BLaER1 treated with 17β-estradiol and CSF1 and Interleukin-3, amounts not matched to agents 10 nM and 100 nM (cell line): Measurements from ENCODE around the gene MVK.

Experiments used
- H3K27ac ChIP-seq, 11 experiments: shearing (Covaris generic); formaldehyde crosslinking; 2 replicates each; pipeline ENCODE4 v1.8.1; 2022
- H3K27me3 ChIP-seq, 11 experiments: shearing (Covaris generic); formaldehyde crosslinking; 2 replicates each; pipeline ENCODE4 v1.8.1; 2022
- H3K36me3 ChIP-seq, 11 experiments: shearing (Covaris generic); formaldehyde crosslinking; 2 replicates each; pipeline ENCODE4 v1.8.1; 2022
- H3K4me1 ChIP-seq, 10 experiments: shearing (Covaris generic); formaldehyde crosslinking; 2 replicates each; pipeline ENCODE4 v1.8.1; 2022
- H3K4me2 ChIP-seq, 11 experiments: shearing (Covaris generic); formaldehyde crosslinking; 2 replicates each; pipeline ENCODE4 v1.8.1; 2022
- H3K4me3 ChIP-seq, 10 experiments: shearing (Covaris generic); formaldehyde crosslinking; 2 replicates each; pipeline ENCODE4 v1.8.1; 2022
- H3K9ac ChIP-seq, 11 experiments: shearing (Covaris generic); formaldehyde crosslinking; 2 replicates each; pipeline ENCODE4 v1.8.1; 2022
- H3K9me3 ChIP-seq, 11 experiments: shearing (Covaris generic); formaldehyde crosslinking; replicated peaks in 1 of 11; 2 replicates each; pipeline ENCODE4 v1.8.1; 2022
- H4K20me1 ChIP-seq, 11 experiments: shearing (Covaris generic); formaldehyde crosslinking; 2 replicates each; pipeline ENCODE4 v1.8.1; 2022
- Cebpa-rat ChIP-seq, 11 experiments: shearing (Covaris generic); IDR thresholded peaks; 2 replicates each; pipeline ENCODE4 v1.8.1; 2022

Gene MVK

GRCh38 chr12:109619002-109619604, 45.5 kb downstream of the MVK start:
- H3K4me1 ChIP-seq: peaks cover 0 to 13% (median 7%) of the 10 kb centered on the region in 10 experiments; a peak in 12 of 20 replicates
- no peaks in the 10 kb centered on the region for H3K36me3 ChIP-seq
- H3K9me3 ChIP-seq: no peaks in the 10 kb centered on the region
- TF ChIP-seq Cebpa-rat (IDR thresholded peaks at IDR 0.05): no peak
- no peaks in the 10 kb centered on the region; a peak in 1 of 22 replicates for H4K20me1 ChIP-seq
- H3K27ac ChIP-seq: no peak overlapping the region
- H3K4me3 ChIP-seq: no peak overlapping the region
- H3K9ac ChIP-seq: no peak overlapping the region
- peaks cover 0 to 6% (median 0%) of the 10 kb centered on the region in 11 experiments; a peak in 1 of 22 replicates for H3K27me3 ChIP-seq
- H3K4me2 ChIP-seq: no peak overlapping the region

GRCh38 chr12:109621211-109621694, 47.7 kb downstream of the MVK start:
- no peak for TF ChIP-seq Cebpa-rat (IDR thresholded peaks at IDR 0.05)
- Histone ChIP-seq H3K27me3 (peaks cover 0 to under 1% (median 0%) of the 10 kb centered on the region in 11 experiments; a peak in 1 of 22 replicates), H3K27ac (no peak overlapping the region), H3K9me3 (no peaks in the 10 kb centered on the region), H3K4me1 (peaks cover 0 to 13% (median 7%) of the 10 kb centered on the region in 10 experiments; a peak in 12 of 20 replicates), H3K4me3 (no peak overlapping the region), H3K36me3 (no peaks in the 10 kb centered on the region), H3K4me2 (peak overlapping the region in 10 of 11 experiments; percentile 7 to 51 (median 35); a peak in 15 of 22 replicates), H3K9ac (no peak overlapping the region), H4K20me1 (no peaks in the 10 kb centered on the region; a peak in 1 of 22 replicates)

GRCh38 chr12:109621901-109622364, 48.3 kb downstream of the MVK start:
- peaks cover 0 to 13% (median 7%) of the 10 kb centered on the region in 10 experiments; a peak in 12 of 20 replicates for H3K4me1 ChIP-seq
- H3K27me3 ChIP-seq: no peaks in the 10 kb centered on the region
- H3K27ac ChIP-seq: no peak overlapping the region
- H3K9me3 ChIP-seq: no peaks in the 10 kb centered on the region
- H3K4me3 ChIP-seq: no peak overlapping the region
- H3K36me3 ChIP-seq: no peaks in the 10 kb centered on the region
- no peak overlapping the region for H3K9ac ChIP-seq
- H3K4me2 ChIP-seq: peak overlapping the region in 10 of 11 experiments; percentile 7 to 51 (median 35); a peak in 15 of 22 replicates
- no peak for TF ChIP-seq Cebpa-rat (IDR thresholded peaks at IDR 0.05)
- no peaks in the 10 kb centered on the region; a peak in 1 of 22 replicates for H4K20me1 ChIP-seq

- H3K27ac ChIP-seq: no peak overlapping the region
Measured at GRCh38 chr12:109624467-109624866, 50.9 kb downstream of the MVK start.

GRCh38 chr12:109625131-109625559, 51.6 kb downstream of the MVK start:
- Histone ChIP-seq H3K4me3 (no peak overlapping the region), H3K4me2 (no peak overlapping the region), H3K4me1 (peaks cover 0 to 15% (median 7%) of the 10 kb centered on the region in 10 experiments; a peak in 12 of 20 replicates), H3K9ac (no peak overlapping the region), H3K27me3 (no peaks in the 10 kb centered on the region), H3K27ac (no peak overlapping the region), H4K20me1 (no peaks in the 10 kb centered on the region), H3K36me3 (no peaks in the 10 kb centered on the region), H3K9me3 (no peaks in the 10 kb centered on the region)
- TF ChIP-seq Cebpa-rat (IDR thresholded peaks at IDR 0.05): no peak

More at GRCh38 chr12:109624467-109624866, 50.9 kb downstream of the MVK start:
- Histone ChIP-seq H3K4me1 (peaks cover 0 to 15% (median 7%) of the 10 kb centered on the region in 10 experiments; a peak in 12 of 20 replicates), H3K9ac (no peak overlapping the region), H4K20me1 (no peaks in the 10 kb centered on the region), H3K4me3 (no peak overlapping the region), H3K36me3 (no peaks in the 10 kb centered on the region), H3K9me3 (no peaks in the 10 kb centered on the region), H3K27me3 (no peaks in the 10 kb centered on the region), H3K4me2 (no peak overlapping the region)
- TF ChIP-seq Cebpa-rat (IDR thresholded peaks at IDR 0.05): no peak

GRCh38 chr12:109625749-109626377, 52.3 kb downstream of the MVK start:
- Histone ChIP-seq H4K20me1 (no peaks in the 10 kb centered on the region), H3K27me3 (no peaks in the 10 kb centered on the region), H3K27ac (no peak overlapping the region)

GRCh38 chr12:109626378-109627115, 53.0 kb downstream of the MVK start:
- H3K4me1 ChIP-seq: peaks cover 0 to 10% (median 4%) of the 10 kb centered on the region in 10 experiments; a peak in 12 of 20 replicates
- H3K27me3 ChIP-seq: no peaks in the 10 kb centered on the region
- no peak for TF ChIP-seq Cebpa-rat (IDR thresholded peaks at IDR 0.05)
- no peak overlapping the region for H3K9ac ChIP-seq
- no peak overlapping the region for H3K4me3 ChIP-seq
- no peak overlapping the region for H3K4me2 ChIP-seq
- no peaks in the 10 kb centered on the region for H3K36me3 ChIP-seq
- no peak overlapping the region for H3K27ac ChIP-seq
- H4K20me1 ChIP-seq: no peaks in the 10 kb centered on the region
- no peaks in the 10 kb centered on the region for H3K9me3 ChIP-seq

More at GRCh38 chr12:109625749-109626377, 52.3 kb downstream of the MVK start:
- H3K4me1 ChIP-seq: peaks cover 0 to 15% (median 7%) of the 10 kb centered on the region in 10 experiments; a peak in 12 of 20 replicates
- no peak overlapping the region for H3K9ac ChIP-seq
- no peak overlapping the region for H3K4me3 ChIP-seq
- H3K4me2 ChIP-seq: no peak overlapping the region
- H3K36me3 ChIP-seq: no peaks in the 10 kb centered on the region
- no peaks in the 10 kb centered on the region for H3K9me3 ChIP-seq
- TF ChIP-seq Cebpa-rat (IDR thresholded peaks at IDR 0.05): no peak

- Histone ChIP-seq H3K9ac (no peak overlapping the region), H3K4me3 (no peak overlapping the region), H3K9me3 (no peaks in the 10 kb centered on the region), H3K27ac (no peak overlapping the region), H3K4me1 (peaks cover 0 to 3% (median 0%) of the 10 kb centered on the region in 10 experiments; a peak in 2 of 20 replicates), H3K4me2 (no peak overlapping the region), H3K36me3 (no peaks in the 10 kb centered on the region), H3K27me3 (no peaks in the 10 kb centered on the region), H4K20me1 (no peaks in the 10 kb centered on the region)
- no peak for TF ChIP-seq Cebpa-rat (IDR thresholded peaks at IDR 0.05)
Measured at GRCh38 chr12:109627633-109628032, 54.0 kb downstream of the MVK start.

- no peak for TF ChIP-seq Cebpa-rat (IDR thresholded peaks at IDR 0.05)
- peaks cover 0 to 3% (median 0%) of the 10 kb centered on the region in 10 experiments; a peak in 2 of 20 replicates for H3K4me1 ChIP-seq
- peaks cover 0 to 3% (median 0%) of the 10 kb centered on the region in 11 experiments; a peak in 4 of 22 replicates for H3K9me3 ChIP-seq
- H3K9ac ChIP-seq: no peak overlapping the region
- no peaks in the 10 kb centered on the region for H4K20me1 ChIP-seq
- H3K4me3 ChIP-seq: no peak overlapping the region
- H3K27ac ChIP-seq: no peak overlapping the region
- no peak overlapping the region for H3K4me2 ChIP-seq
- H3K36me3 ChIP-seq: no peaks in the 10 kb centered on the region
- H3K27me3 ChIP-seq: no peaks in the 10 kb centered on the region
Measured at GRCh38 chr12:109630107-109630506, 56.5 kb downstream of the MVK start.
